GM10266 (cell line): ENCODE results near the gene GPT2.

Experiments used
- DNase-seq: peaks from one replicate; pipeline ENCODE4 v3.0.0; 2012; ENCODE audit errors: extremely low spot score
- CTCF ChIP-seq: IDR thresholded peaks from 2 replicates; pipeline ENCODE4 v1.5.1; 2012; ENCODE audit warnings: mild to moderate bottlenecking, low read depth; ENCODE audit not compliant: control insufficient read depth, insufficient read depth; ENCODE audit errors: missing control alignments

Gene GPT2

GRCh38 chr16:46968063-46968435 lies 83.9 kb downstream of the GPT2 start:
- no peak for TF ChIP-seq CTCF
- no peak for DNase-seq

GRCh38 chr16:46970089-46970488 lies 85.9 kb downstream of the GPT2 start:
- DNase-seq, result no peak
- no peak for TF ChIP-seq CTCF

GRCh38 chr16:46971271-46971670 lies 87.1 kb downstream of the GPT2 start:
- TF ChIP-seq CTCF, result no peak
- DNase-seq, result no peak

- TF ChIP-seq CTCF, result no peak
- peak; percentile 70 for DNase-seq
Observed at GRCh38 chr16:46972429-46973206, 88.5 kb downstream of the GPT2 start.

GRCh38 chr16:46973207-46973995 lies 89.2 kb downstream of the GPT2 start, which contains the start of gene DNAJA2:
DNAJA2 (minus strand) TSS chr16:46973674; CDS start chr16:46973572, 102 bp downstream.
- no peak for TF ChIP-seq CTCF

GRCh38 chr16:46973996-46974324 lies 89.8 kb downstream of the GPT2 start:
- no peak for DNase-seq
- no peak for TF ChIP-seq CTCF

More at GRCh38 chr16:46973207-46973995, 89.2 kb downstream of the GPT2 start, which contains the start of gene DNAJA2:
- peak; percentile 95 for DNase-seq

GRCh38 chr16:46974352-46974751 lies 90.2 kb downstream of the GPT2 start:
- TF ChIP-seq CTCF, result peak; percentile 14
- peak; percentile 67 for DNase-seq
